Measurements from ENCODE around the gene LTN1. TPM values are rescaled to one million over a fixed set of nuclear protein-coding genes. Genes with fewer than 3 reads are reported as not detected.

Gene LTN1
- total RNA-seq, 1 experiment from 2014 or later, result 35.7 TPM

DNA sequence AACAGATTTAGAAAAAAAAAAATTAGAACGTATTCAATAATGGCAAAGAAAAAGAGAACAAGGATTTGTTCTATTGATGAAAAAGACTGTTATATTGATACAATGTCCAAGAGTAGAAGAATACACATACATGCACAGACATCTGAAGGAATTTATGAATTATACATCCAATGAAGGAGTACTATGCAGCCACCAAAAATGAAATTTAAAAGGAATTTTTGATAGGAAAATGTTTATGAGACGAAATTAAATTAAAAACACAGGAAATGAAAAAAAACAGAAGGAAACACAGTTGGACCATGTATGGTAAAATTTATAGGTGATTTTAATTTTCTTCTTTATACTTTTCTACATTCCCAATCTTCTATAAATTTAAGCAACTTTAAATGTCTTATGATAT is 110.3 kb downstream of the LTN1 start:
- DNase-seq (ENCODE audit: low spot score), result no peak

Other genes with a start within 250 kb of the LTN1 start
- 26.8 and 28.6 TPM in 2 replicates for gene RWDD2B, start 26.5 kb upstream of the LTN1 start, total RNA-seq (2014; rRNA removed; shearing (Covaris generic))
- gene USP16, start 31.8 kb upstream of the LTN1 start, total RNA-seq (2014; rRNA removed; shearing (Covaris generic)), result 70.4 and 77.9 TPM in 2 replicates
- 463 and 619 TPM in 2 replicates for gene CCT8, start 80.8 kb upstream of the LTN1 start, total RNA-seq (2014; rRNA removed; shearing (Covaris generic))
- 19.4 and 21.7 TPM in 2 replicates for gene MAP3K7CL, start 137.8 kb upstream of the LTN1 start, total RNA-seq (2014; rRNA removed; shearing (Covaris generic))

Measured in A172 (cell line).